IPS-15b (cell line): ENCODE data around the gene BCAM.

Experiments
- H3K27me3 ChIP-seq: one replicate; pipeline ENCODE4 v1.6.1; 2013; ENCODE audit warnings: low read length; ENCODE audit not compliant: control insufficient read depth, insufficient read depth
- H3K36me3 ChIP-seq: one replicate; pipeline ENCODE4 v1.6.1; 2013; ENCODE audit warnings: low read length; ENCODE audit not compliant: control insufficient read depth, insufficient read depth
- H3K4me1 ChIP-seq: one replicate; pipeline ENCODE4 v1.6.1; 2013; ENCODE audit warnings: mild to moderate bottlenecking, low read length; ENCODE audit not compliant: control insufficient read depth, insufficient read depth
- H3K4me3 ChIP-seq: one replicate; pipeline ENCODE4 v1.5.1; 2013; ENCODE audit warnings: low read depth, low read length
- H3K9ac ChIP-seq: one replicate; pipeline ENCODE4 v1.6.1; 2013; ENCODE audit warnings: low read depth, mild to moderate bottlenecking, low read length
- H3K9me3 ChIP-seq: one replicate; pipeline ENCODE4 v1.6.1; 2013; ENCODE audit warnings: mild to moderate bottlenecking, low read length; ENCODE audit not compliant: control insufficient read depth, insufficient read depth

BCAM gene

DNA sequence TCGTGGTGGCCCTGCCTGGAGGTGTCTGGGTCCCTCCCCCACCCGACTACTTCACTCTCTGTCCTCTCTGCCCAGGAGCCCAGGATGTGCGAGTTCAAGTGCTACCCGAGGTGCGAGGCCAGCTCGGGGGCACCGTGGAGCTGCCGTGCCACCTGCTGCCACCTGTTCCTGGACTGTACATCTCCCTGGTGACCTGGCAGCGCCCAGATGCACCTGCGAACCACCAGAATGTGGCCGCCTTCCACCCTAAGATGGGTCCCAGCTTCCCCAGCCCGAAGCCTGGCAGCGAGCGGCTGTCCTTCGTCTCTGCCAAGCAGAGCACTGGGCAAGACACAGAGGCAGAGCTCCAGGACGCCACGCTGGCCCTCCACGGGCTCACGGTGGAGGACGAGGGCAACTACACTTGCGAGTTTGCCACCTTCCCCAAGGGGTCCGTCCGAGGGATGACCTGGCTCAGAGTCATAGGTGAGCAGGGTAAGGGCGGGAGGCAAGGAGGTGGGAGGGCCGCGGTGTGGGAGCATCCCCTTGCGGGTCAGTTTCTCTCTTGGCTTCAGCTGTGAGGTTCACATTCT, 56.4 kb downstream of the BCAM start:
- Histone ChIP-seq H3K27me3 (no peaks in the 10 kb centered on the region), H3K4me3 (no peak overlapping the region), H3K36me3 (peaks cover 21% of the 10 kb centered on the region), H3K4me1 (no peaks in the 10 kb centered on the region), H3K9ac (no peak overlapping the region), H3K9me3 (no peaks in the 10 kb centered on the region)

DNA sequence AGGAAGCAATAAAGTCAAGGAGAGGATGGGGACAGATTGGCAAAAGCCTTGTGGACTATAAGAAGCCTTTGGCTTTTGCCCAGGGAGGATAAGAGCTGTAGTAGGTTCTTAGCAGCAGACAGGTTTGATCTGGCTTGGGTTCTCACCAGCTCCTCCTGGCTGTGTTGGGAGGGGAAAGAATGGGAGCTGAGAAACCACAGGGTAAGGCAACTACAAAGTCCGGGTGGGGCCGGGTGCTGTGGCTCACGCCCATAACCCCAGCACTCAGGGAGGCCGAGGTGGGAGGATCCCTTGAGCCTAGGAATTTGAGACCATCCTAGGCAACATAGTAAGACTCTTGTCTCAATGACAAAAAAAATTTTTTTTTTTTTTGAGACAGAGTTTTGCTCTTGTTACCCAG, 57.8 kb downstream of the BCAM start:
- H3K36me3 ChIP-seq, result peaks cover 23% of the 10 kb centered on the region
- H3K27me3 ChIP-seq, result no peaks in the 10 kb centered on the region
- no peak overlapping the region for H3K9ac ChIP-seq
- no peak overlapping the region for H3K4me3 ChIP-seq
- no peaks in the 10 kb centered on the region for H3K4me1 ChIP-seq
- H3K9me3 ChIP-seq, result no peaks in the 10 kb centered on the region

DNA sequence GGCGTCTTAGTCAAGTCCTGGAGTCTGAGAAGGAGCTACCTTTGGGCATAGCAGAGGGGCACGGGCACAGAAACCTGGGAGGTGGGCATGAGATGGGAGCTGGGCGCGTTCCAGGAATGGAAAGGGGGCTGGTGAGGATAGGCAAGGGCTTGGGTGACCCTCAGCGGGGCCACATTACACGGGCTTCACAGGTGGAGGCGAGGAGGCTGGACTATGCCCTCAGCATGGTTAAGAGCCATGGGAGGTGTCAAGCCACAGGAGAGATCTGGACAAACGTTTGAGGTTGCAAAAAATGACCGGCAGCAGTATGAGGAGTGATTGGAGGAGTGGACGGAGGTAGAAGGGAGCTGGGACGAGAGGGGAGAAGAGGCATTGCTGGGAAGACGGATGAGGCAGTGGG, 58.7 kb downstream of the BCAM start:
- Histone ChIP-seq H3K9ac (no peak overlapping the region), H3K4me3 (no peak overlapping the region), H3K9me3 (no peaks in the 10 kb centered on the region), H3K36me3 (peaks cover 32% of the 10 kb centered on the region), H3K4me1 (no peaks in the 10 kb centered on the region), H3K27me3 (no peaks in the 10 kb centered on the region)

DNA sequence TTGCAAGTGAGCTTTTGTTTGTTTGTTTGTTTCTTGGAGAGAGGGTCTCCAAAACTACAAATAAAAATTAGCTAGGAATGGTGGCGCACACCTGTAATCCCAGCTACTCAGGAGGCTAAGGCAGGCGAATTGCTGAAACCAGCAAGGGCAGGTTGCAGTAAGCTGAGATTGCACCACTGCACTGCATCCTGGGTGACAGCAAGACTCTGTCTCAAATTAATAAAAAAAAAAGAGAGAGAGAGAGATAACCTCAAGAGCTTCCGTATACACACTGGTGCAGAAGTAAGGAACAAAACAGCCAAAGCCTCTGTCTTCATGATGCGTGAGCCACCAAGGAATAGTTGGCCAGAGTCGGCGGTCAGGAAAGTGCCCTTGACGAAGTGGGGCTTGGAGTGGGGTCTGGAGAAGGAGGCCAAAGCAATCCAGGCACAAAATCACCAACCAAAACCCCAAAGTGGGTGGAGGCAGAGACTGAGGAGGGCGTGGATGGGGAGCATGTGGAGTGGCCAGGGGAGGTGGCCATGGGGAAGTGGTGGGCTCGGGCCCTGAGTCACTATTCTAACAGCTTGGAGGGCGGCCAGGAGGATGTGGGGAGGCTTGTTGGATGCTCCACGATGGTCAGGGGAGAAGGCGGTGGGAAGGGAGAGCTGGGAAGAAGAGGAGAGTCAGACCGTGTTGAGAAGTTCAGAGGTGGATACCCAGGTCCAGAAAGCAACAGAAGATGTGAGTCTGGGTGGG, 61.0 kb downstream of the BCAM start:
- no peaks in the 10 kb centered on the region for H3K9me3 ChIP-seq
- H3K9ac ChIP-seq, result no peak overlapping the region
- H3K4me1 ChIP-seq, result no peaks in the 10 kb centered on the region
- H3K27me3 ChIP-seq, result no peaks in the 10 kb centered on the region
- H3K4me3 ChIP-seq, result no peak overlapping the region
- H3K36me3 ChIP-seq, result peaks cover 55% of the 10 kb centered on the region
